HCT116 (cell line): ENCODE data around the gene DICER1.

Experiments used
- ELF1 ChIP-seq: IDR thresholded peaks from 2 replicates; pipeline ENCODE4 v1.6.1; 2012; ENCODE audit warnings: low read depth, borderline replicate concordance
- EZH2 ChIP-seq: fragments of 200-600 bp; sonication (generic); IDR thresholded peaks from 2 replicates; pipeline ENCODE4 v1.6.1; 2017; ENCODE audit warnings: antibody characterized with exemption, mixed run types
- EZH2phosphoT487 ChIP-seq: fragments of 200-600 bp; IDR thresholded peaks from 2 replicates; pipeline ENCODE4 v1.6.1; 2018; ENCODE audit warnings: antibody characterized with exemption, borderline replicate concordance
- POLR2A ChIP-seq: IDR thresholded peaks from 2 replicates; pipeline ENCODE4 v1.7.0; 2011; ENCODE audit warnings: borderline replicate concordance; ENCODE audit not compliant: insufficient read depth, insufficient read length; ENCODE audit errors: extremely low read depth
- RAD21 ChIP-seq: IDR thresholded peaks from 2 replicates; pipeline ENCODE4 v1.6.1; 2012; ENCODE audit warnings: low read depth, mild to moderate bottlenecking
- SIN3A ChIP-seq: IDR thresholded peaks from 2 replicates; pipeline ENCODE4 v1.6.1; 2012; ENCODE audit warnings: low read depth
- SP1 ChIP-seq: IDR thresholded peaks from 2 replicates; pipeline ENCODE4 v1.6.1; 2012; ENCODE audit warnings: low read depth
- YY1 ChIP-seq: IDR thresholded peaks from 2 replicates; pipeline ENCODE4 v1.6.1; 2011; ENCODE audit warnings: low read length, low read depth, moderate library complexity, mild to moderate bottlenecking; ENCODE audit not compliant: insufficient replicate concordance; ENCODE audit errors: extremely low read depth
- TF ChIP-seq, protein P1 (sequence below): IDR thresholded peaks from 2 replicates; pipeline ENCODE4 v1.6.1; 2012
- TF ChIP-seq, protein P2 (sequence below), 3 experiments: fragments of 200-600 bp in 1 of 3; sonication (generic) in 1 of 3; IDR thresholded peaks in 2 of 3; conservative IDR thresholded peaks in 1 of 3; 2 replicates each; pipeline ENCODE4 v1.5.1; 2012 to 2017; ENCODE audit warnings: low read depth in 2 of 3, low read length in 2 of 3, antibody characterized with exemption in 1 of 3, borderline replicate concordance in 1 of 3, control low read depth in 1 of 3, mild to moderate bottlenecking in 1 of 3, mixed read lengths in 1 of 3, mixed run types in 1 of 3, moderate library complexity in 1 of 3; ENCODE audit not compliant: insufficient read depth in 1 of 3

DNA sequence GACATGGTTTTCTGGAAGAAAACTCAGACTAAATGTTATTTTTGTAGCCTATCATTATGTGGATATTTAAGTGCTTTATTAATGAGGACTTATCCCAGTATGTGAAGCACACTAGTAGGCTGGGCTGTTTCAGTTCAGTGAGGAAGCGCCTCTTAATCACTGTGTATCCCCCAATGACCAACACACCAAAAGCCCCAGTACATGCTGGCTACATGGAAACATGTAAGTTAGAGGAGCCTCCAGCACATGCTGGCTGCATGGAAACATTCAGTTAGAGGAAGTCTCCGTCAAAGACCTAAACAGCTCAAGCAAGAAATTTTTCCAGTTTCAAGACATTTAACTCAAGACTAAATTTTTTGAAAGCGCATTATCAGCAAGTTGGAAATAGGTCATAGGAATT lies 26.8 kb downstream of the DICER1 start:
- TF ChIP-seq, protein P1, sequence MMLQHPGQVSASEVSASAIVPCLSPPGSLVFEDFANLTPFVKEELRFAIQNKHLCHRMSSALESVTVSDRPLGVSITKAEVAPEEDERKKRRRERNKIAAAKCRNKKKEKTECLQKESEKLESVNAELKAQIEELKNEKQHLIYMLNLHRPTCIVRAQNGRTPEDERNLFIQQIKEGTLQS = no peak
- TF ChIP-seq ELF1 = no peak
- no peak for TF ChIP-seq YY1
- TF ChIP-seq RAD21 = no peak
- TF ChIP-seq EZH2phosphoT487 = no peak
- no peak for TF ChIP-seq POLR2A
- TF ChIP-seq, protein P2, sequence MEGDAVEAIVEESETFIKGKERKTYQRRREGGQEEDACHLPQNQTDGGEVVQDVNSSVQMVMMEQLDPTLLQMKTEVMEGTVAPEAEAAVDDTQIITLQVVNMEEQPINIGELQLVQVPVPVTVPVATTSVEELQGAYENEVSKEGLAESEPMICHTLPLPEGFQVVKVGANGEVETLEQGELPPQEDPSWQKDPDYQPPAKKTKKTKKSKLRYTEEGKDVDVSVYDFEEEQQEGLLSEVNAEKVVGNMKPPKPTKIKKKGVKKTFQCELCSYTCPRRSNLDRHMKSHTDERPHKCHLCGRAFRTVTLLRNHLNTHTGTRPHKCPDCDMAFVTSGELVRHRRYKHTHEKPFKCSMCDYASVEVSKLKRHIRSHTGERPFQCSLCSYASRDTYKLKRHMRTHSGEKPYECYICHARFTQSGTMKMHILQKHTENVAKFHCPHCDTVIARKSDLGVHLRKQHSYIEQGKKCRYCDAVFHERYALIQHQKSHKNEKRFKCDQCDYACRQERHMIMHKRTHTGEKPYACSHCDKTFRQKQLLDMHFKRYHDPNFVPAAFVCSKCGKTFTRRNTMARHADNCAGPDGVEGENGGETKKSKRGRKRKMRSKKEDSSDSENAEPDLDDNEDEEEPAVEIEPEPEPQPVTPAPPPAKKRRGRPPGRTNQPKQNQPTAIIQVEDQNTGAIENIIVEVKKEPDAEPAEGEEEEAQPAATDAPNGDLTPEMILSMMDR (IDR thresholded peaks at IDR 0.05 in 2 of 3, conservative IDR thresholded peaks at IDR 0.05 in 1 of 3; ENCODE audit: borderline replicate concordance in 1 of 3, insufficient read depth in 1 of 3, low read depth in 2 of 3, low read length in 2 of 3) = no peak
- TF ChIP-seq SP1 = no peak
- no peak for TF ChIP-seq EZH2
- TF ChIP-seq SIN3A = no peak
